GM23248 (cell line): Measurements from ENCODE around the gene CPVL. TPM values are rescaled to one million over a fixed set of nuclear protein-coding genes. Genes with fewer than 3 reads are reported as not detected.

Source experiments
- DNase-seq: peaks from one replicate; pipeline ENCODE4 v3.0.0-alpha.2; 2015
- H2AFZ ChIP-seq: fragments of 200-600 bp; sonication (generic); 2 replicates; pipeline ENCODE4 v1.6.1; 2016; ENCODE audit warnings: antibody characterized with exemption
- H3F3A ChIP-seq: fragments of 200-600 bp; sonication (generic); 2 replicates; pipeline ENCODE4 v1.6.1; 2016; ENCODE audit warnings: mild to moderate bottlenecking, antibody characterized with exemption, mixed run types; ENCODE audit not compliant: insufficient read depth
- H3K27ac ChIP-seq: fragments of 200-600 bp; sonication (generic); 2 replicates; pipeline ENCODE4 v1.5.1; 2016; ENCODE audit warnings: mild to moderate bottlenecking
- H3K27me3 ChIP-seq: fragments of 200-600 bp; sonication (generic); replicated peaks from 2 replicates; pipeline ENCODE4 v1.6.1; 2016; ENCODE audit warnings: mild to moderate bottlenecking; ENCODE audit not compliant: insufficient read depth
- H3K36me3 ChIP-seq: fragments of 200-600 bp; sonication (generic); 2 replicates; pipeline ENCODE4 v1.6.1; 2016; ENCODE audit warnings: low read depth, mild to moderate bottlenecking
- H3K4me1 ChIP-seq: fragments of 200-600 bp; sonication (generic); 2 replicates; pipeline ENCODE4 v1.6.1; 2016; ENCODE audit warnings: mild to moderate bottlenecking; ENCODE audit not compliant: insufficient read depth
- H3K4me2 ChIP-seq: fragments of 200-600 bp; sonication (generic); one replicate; pipeline ENCODE4 v1.6.1; 2016; ENCODE audit warnings: mild to moderate bottlenecking; ENCODE audit not compliant: unreplicated experiment
- H3K4me3 ChIP-seq: fragments of 200-600 bp; sonication (generic); 2 replicates; pipeline ENCODE4 v1.5.1; 2016; ENCODE audit warnings: mild to moderate bottlenecking
- H3K79me2 ChIP-seq: fragments of 200-600 bp; sonication (generic); 2 replicates; pipeline ENCODE4 v1.6.1; 2016; ENCODE audit warnings: mild to moderate bottlenecking; ENCODE audit not compliant: insufficient read depth
- H3K9ac ChIP-seq: fragments of 200-600 bp; sonication (generic); 2 replicates; pipeline ENCODE4 v1.6.1; 2016; ENCODE audit warnings: mild to moderate bottlenecking
- H3K9me2 ChIP-seq: fragments of 200-600 bp; sonication (generic); 2 replicates; pipeline ENCODE4 v1.6.1; 2016; ENCODE audit warnings: mixed run types, mild to moderate bottlenecking, moderate library complexity; ENCODE audit not compliant: insufficient read depth
- H3K9me3 ChIP-seq: fragments of 200-600 bp; sonication (generic); one replicate; pipeline ENCODE4 v1.6.1; 2017; ENCODE audit warnings: low read depth
- H4K20me1 ChIP-seq: fragments of 200-600 bp; sonication (generic); 2 replicates; pipeline ENCODE4 v1.6.0; 2016; ENCODE audit not compliant: insufficient read depth
- EZH2 ChIP-seq: fragments of 200-600 bp; sonication (generic); IDR thresholded peaks from 2 replicates; pipeline ENCODE4 v1.6.1; 2018; ENCODE audit warnings: antibody characterized with exemption, mild to moderate bottlenecking; ENCODE audit not compliant: insufficient read depth, poor library complexity, severe bottlenecking
- EZH2phosphoT487 ChIP-seq: fragments of 200-600 bp; sonication (generic); IDR thresholded peaks from 2 replicates; pipeline ENCODE4 v1.6.1; 2018; ENCODE audit warnings: antibody characterized with exemption, moderate library complexity, mild to moderate bottlenecking, low read depth; ENCODE audit not compliant: insufficient read depth
- WGBS, 2 experiments: methylation state at CpG; one replicate each; pipeline ENCODE4 v1.1.6; 2015 to 2017; ENCODE audit warnings: low lambda C conversion rate in 2 of 2, low coverage in 1 of 2; ENCODE audit errors: missing lambda C conversion rate in 2 of 2; 5-methylcytosine and 5-hydroxymethylcytosine counted together
- in situ Hi-C: fragments of 300-500 bp; cut with MboI; formaldehyde crosslinking; loops from 2 replicates; pipeline ENCODE4 v1.15.0; 2020
- polyA plus RNA-seq: library from polyadenylated mRNA; unstranded; fragments of >200 nt; fragmentation: Nextera tagmentation; extraction: Ambion mirVana; gene quantifications from 2 replicates; pipeline ENCODE4 v1.2.1, GENCODE V29; 2016
- total RNA-seq: library from RNA; depleted of rRNA; stranded (reverse); fragments of >200 nt; shearing (Covaris generic); gene quantifications from 2 replicates; pipeline ENCODE4 v1.2.3, GENCODE V29; 2014

The CPVL gene
- total and polyA plus RNA-seq, 2 experiments from 2014 or later: not detected

DNA sequence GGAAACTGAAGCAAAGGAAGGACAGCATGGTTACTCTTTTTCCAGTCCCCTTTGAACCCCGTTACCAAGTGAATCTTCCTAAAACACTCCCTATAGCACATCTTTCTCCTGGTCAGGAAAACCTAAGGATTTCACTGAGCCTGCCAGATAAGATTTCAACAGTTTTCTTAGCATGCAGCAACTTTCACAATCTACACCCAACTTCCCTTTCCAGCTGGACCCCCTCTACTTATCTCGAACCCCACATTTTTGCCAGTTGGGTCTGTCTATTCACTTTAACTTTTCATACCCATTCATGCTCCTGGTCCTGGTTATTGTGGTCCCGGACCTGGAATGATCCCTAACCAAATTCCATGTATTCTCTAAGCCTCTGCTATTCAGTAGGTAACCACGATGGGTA lies 14.9 kb upstream of the CPVL start:
- Histone ChIP-seq H3K4me1 (no peaks in the 10 kb centered on the region), H3K9me2 (no peaks in the 10 kb centered on the region), H3K27me3 (peaks cover 16% of the 10 kb centered on the region), H3K27ac (no peak overlapping the region), H3K9me3 (no peaks in the 10 kb centered on the region), H3K79me2 (no peaks in the 10 kb centered on the region), H3K9ac (no peak overlapping the region), H2AFZ (no peak overlapping the region), H3K4me3 (no peak overlapping the region), H3K36me3 (no peaks in the 10 kb centered on the region), H3K4me2 (no peak overlapping the region), H3F3A (no peaks in the 10 kb centered on the region), H4K20me1 (no peaks in the 10 kb centered on the region)
- no peak for TF ChIP-seq EZH2
- WGBS, 2 experiments: 40 to 51% methylated on average over 4 of the region's 4 CpGs
- DNase-seq: no peak
- in situ Hi-C loops: no loop called here

DNA sequence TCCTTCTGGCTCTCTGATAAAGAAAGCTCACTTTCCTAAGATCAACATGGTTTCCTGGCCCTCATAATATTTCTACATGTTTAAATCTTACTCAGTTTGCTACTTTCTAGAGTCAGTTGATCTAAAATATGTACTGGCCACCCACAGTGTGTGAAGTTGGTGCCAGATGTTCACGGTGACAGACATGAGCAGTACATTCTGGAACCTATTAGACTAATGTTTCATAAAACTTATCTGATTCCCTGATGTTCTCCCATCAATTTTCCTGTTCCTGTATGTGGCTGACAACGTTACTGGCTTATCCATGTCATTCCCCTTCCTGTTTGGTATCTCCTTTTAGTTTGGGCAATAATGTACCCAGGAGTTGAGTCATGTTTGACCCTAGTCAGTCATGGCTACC lies 13.7 kb upstream of the CPVL start:
- WGBS, 2 experiments: 19 to 24% methylated on average over 2 of the region's 2 CpGs
- Histone ChIP-seq H3K9ac (no peak overlapping the region), H3K27me3 (peaks cover 21% of the 10 kb centered on the region), H3K79me2 (no peaks in the 10 kb centered on the region), H3K36me3 (no peaks in the 10 kb centered on the region), H3K4me1 (no peaks in the 10 kb centered on the region), H3K9me2 (no peaks in the 10 kb centered on the region), H3K27ac (no peak overlapping the region), H4K20me1 (no peaks in the 10 kb centered on the region), H3K4me3 (no peak overlapping the region), H2AFZ (no peak overlapping the region), H3F3A (no peaks in the 10 kb centered on the region), H3K4me2 (no peak overlapping the region), H3K9me3 (no peaks in the 10 kb centered on the region)
- no peak for TF ChIP-seq EZH2phosphoT487
- TF ChIP-seq EZH2: no peak
- DNase-seq: no peak
- in situ Hi-C loops: no loop called here

DNA sequence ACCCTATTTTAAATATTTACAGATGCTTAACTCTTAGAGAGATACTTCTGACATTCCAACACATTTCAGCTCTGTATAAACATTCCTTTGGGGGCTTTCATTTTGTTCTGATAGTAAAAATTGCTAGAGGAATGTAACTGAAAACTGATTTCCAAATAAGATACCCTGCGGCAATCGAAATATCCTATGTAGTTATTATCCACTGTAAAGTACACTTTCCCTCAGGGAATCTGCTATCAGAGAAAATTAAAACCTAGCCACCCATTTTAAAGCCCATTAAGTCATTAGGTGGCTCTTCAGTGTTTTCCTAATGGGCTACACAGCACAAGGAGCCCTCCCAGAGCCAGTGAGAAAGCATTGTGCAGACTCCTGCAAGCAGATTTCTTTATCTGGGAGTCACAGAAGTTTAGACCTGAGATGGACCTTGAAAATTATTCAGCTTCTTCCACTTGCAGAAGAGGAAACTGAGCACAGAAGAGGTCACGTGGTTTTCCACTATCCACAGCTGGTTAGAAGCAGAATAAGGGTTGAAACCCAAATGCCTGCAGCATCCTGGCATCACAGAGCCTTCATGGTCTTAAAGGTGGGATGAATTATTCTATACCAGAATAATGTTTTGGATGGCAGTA lies 12.6 kb upstream of the CPVL start:
- no peaks in the 10 kb centered on the region for H3K4me1 ChIP-seq
- no peaks in the 10 kb centered on the region for H3K9me3 ChIP-seq
- no peaks in the 10 kb centered on the region for H3K9me2 ChIP-seq
- 57 to 64% methylated on average over 3 of the region's 3 CpGs for WGBS, 2 experiments
- in situ Hi-C loops: no loop called here
- no peak overlapping the region for H2AFZ ChIP-seq
- no peak overlapping the region for H3K9ac ChIP-seq
- no peaks in the 10 kb centered on the region for H3F3A ChIP-seq
- no peaks in the 10 kb centered on the region for H4K20me1 ChIP-seq
- no peaks in the 10 kb centered on the region for H3K79me2 ChIP-seq
- TF ChIP-seq EZH2: no peak
- no peak for TF ChIP-seq EZH2phosphoT487
- DNase-seq: no peak
- no peak overlapping the region for H3K27ac ChIP-seq
- peaks cover 21% of the 10 kb centered on the region for H3K27me3 ChIP-seq
- no peak overlapping the region for H3K4me3 ChIP-seq
- H3K36me3 ChIP-seq: no peaks in the 10 kb centered on the region
- no peak overlapping the region for H3K4me2 ChIP-seq

DNA sequence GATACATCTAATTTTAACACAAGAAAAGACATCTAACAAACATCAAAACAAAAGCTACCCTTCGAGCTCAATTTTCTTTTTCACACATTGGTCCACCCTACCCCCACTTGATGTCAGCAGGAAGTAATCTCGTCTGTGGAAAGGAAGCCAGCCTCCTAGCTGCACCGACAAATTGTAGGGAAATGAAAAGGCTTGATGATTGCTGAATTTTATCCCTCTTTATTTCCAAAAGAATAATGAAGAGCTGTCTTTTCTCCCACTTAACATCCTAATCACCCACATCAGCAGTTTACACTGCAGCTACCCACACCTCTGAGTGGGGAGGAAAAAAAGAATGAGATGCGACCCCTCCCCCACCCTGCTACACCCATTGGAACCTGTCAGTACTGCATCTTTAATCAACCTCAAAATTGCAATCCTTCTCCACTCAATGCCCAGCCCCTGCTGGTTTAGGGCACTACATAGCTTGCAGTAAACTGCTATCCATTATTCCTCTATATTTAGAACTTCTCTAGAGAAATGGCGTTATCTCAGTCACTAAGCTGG lies 10.6 kb upstream of the CPVL start:
- H3K27ac ChIP-seq: no peak overlapping the region
- no peaks in the 10 kb centered on the region for H3K9me2 ChIP-seq
- H3K4me2 ChIP-seq: no peak overlapping the region
- TF ChIP-seq EZH2phosphoT487 (no peak), EZH2 (no peak)
- DNase-seq: no peak
- WGBS, 2 experiments: 36 to 38% methylated on average over 5 of the region's 5 CpGs
- no peaks in the 10 kb centered on the region for H3K79me2 ChIP-seq
- no peaks in the 10 kb centered on the region for H4K20me1 ChIP-seq
- no peaks in the 10 kb centered on the region for H3F3A ChIP-seq
- H3K36me3 ChIP-seq: no peaks in the 10 kb centered on the region
- peaks cover 21% of the 10 kb centered on the region for H3K27me3 ChIP-seq
- H3K9me3 ChIP-seq: no peaks in the 10 kb centered on the region
- H2AFZ ChIP-seq: no peak overlapping the region
- no peak overlapping the region for H3K4me3 ChIP-seq
- H3K9ac ChIP-seq: no peak overlapping the region
- H3K4me1 ChIP-seq: no peaks in the 10 kb centered on the region
- in situ Hi-C loops: no loop called here

DNA sequence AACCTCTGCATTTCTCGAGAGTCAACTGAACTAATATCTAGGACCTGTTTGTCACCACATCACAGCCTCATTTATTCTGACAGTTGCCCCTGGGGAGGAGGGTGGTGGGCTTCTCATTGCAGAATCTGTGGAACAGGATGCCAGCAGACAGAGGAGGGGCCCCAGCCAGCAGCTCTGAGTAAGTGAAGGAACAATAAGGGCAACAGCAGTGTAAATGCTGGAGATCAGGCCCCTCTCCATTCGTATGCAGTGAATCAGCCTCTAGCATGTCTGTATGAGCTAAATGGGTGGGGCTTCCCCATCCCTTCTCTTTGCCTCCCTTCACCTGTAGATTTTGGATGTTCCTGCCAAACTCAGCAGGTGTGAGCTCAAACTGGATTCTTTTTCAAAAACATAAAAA lies 7.7 kb upstream of the CPVL start:
- H3K27me3 ChIP-seq: peaks cover 29% of the 10 kb centered on the region
- H3K36me3 ChIP-seq: no peaks in the 10 kb centered on the region
- no peaks in the 10 kb centered on the region for H3K79me2 ChIP-seq
- H3K4me2 ChIP-seq: no peak overlapping the region
- H3K9me3 ChIP-seq: no peaks in the 10 kb centered on the region
- DNase-seq: no peak
- H3K27ac ChIP-seq: no peak overlapping the region
- in situ Hi-C loops: no loop called here
- H4K20me1 ChIP-seq: no peaks in the 10 kb centered on the region
- no peaks in the 10 kb centered on the region for H3K9me2 ChIP-seq
- H2AFZ ChIP-seq: no peak overlapping the region
- no peak overlapping the region for H3K4me3 ChIP-seq
- 59 to 77% methylated on average over 2 of the region's 2 CpGs for WGBS, 2 experiments
- no peak overlapping the region for H3K9ac ChIP-seq
- TF ChIP-seq EZH2phosphoT487: no peak
- H3K4me1 ChIP-seq: no peaks in the 10 kb centered on the region
- no peaks in the 10 kb centered on the region for H3F3A ChIP-seq
